ENCODE results near the gene AJAP1. TPM values are rescaled to one million over a fixed set of nuclear protein-coding genes. Genes with fewer than 3 reads are reported as not detected.

The AJAP1 gene
- total and polyA plus RNA-seq, 10 of the 15 experiments (the other 5 are each of a cell fraction or from before 2014, with no cell fraction given) = not detected

DNA sequence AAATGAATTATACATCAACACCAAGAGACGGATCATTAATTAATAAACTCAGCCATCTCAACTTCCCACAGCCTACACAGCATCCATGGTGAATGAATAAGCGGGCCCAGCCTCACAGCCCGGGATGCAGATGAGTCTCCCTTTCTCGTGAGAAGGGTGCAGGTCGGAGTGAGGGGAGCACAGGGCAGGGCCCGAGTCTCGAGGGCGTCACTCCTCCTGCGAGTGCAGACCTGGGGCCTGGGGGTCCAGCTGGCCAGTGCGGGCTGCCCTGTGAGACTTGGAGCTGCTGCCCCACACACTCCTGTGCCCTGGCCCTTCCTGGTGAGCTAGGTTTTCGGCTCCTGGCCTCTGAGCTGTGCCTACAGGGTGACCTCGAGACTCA lies 74.7 kb downstream of the AJAP1 start:
- Histone ChIP-seq H3K4me2 (ENCODE audit: control insufficient read depth, insufficient read depth) (no peak overlapping the region), H3K36me3 (ENCODE audit: control insufficient read depth in 2 of 2, insufficient read depth in 2 of 2, low read length in 1 of 2) (no peaks in the 10 kb centered on the region), H3K27me3 (replicated peaks in 1 of 2; ENCODE audit: control insufficient read depth in 2 of 2, insufficient read depth in 2 of 2, low read length in 1 of 2) (no peaks in the 10 kb centered on the region), H3K9ac (ENCODE audit: control insufficient read depth, insufficient read depth, low read length) (no peak overlapping the region), H3K79me2 (ENCODE audit: control insufficient read depth, insufficient read depth, low read length) (no peaks in the 10 kb centered on the region), H4K20me1 (ENCODE audit: control insufficient read depth, insufficient read depth) (no peaks in the 10 kb centered on the region), H3K9me3 (replicated peaks; ENCODE audit: control insufficient read depth, insufficient read depth, low read length) (no peaks in the 10 kb centered on the region), H3K4me1 (ENCODE audit: control insufficient read depth, insufficient read depth, low read length) (no peaks in the 10 kb centered on the region), H3K4me3 (no peak overlapping the region), H2AFZ (ENCODE audit: control insufficient read depth, low read depth, low read length) (no peak overlapping the region), H3K27ac (ENCODE audit: control insufficient read depth, insufficient read depth) (no peak overlapping the region)
- POLR2A ChIA-PET = no interaction called here
- intact Hi-C loops (cut with micrococcal nuclease; ENCODE audit: unreplicated experiment) (no loop called here), in situ Hi-C loops (cut with MboI) (no loop called here)
- CTCF ChIA-PET = no interaction called here
- SMC1A ChIA-PET (ENCODE audit: uncharacterized antibody, unreplicated experiment) = no interaction called here
- no TSS peak for BruUV-seq (replicated peaks)
- FAIRE-seq (no peak), ATAC-seq (no peak), DNase-seq (ENCODE audit: low read depth, low spot score) (no peak)
- RAD21 ChIA-PET (ENCODE audit: unreplicated experiment) = no interaction called here
- WGBS (ENCODE audit: insufficient coverage, insufficient replicate concordance, low lambda C conversion rate, missing lambda C conversion rate) = 18% methylated on average over 12 of the region's 12 CpGs
- TF ChIP-seq NFXL1 (IDR thresholded peaks at IDR 0.05; ENCODE audit: borderline replicate concordance) = no peak
- TF ChIP-seq, protein P1, sequence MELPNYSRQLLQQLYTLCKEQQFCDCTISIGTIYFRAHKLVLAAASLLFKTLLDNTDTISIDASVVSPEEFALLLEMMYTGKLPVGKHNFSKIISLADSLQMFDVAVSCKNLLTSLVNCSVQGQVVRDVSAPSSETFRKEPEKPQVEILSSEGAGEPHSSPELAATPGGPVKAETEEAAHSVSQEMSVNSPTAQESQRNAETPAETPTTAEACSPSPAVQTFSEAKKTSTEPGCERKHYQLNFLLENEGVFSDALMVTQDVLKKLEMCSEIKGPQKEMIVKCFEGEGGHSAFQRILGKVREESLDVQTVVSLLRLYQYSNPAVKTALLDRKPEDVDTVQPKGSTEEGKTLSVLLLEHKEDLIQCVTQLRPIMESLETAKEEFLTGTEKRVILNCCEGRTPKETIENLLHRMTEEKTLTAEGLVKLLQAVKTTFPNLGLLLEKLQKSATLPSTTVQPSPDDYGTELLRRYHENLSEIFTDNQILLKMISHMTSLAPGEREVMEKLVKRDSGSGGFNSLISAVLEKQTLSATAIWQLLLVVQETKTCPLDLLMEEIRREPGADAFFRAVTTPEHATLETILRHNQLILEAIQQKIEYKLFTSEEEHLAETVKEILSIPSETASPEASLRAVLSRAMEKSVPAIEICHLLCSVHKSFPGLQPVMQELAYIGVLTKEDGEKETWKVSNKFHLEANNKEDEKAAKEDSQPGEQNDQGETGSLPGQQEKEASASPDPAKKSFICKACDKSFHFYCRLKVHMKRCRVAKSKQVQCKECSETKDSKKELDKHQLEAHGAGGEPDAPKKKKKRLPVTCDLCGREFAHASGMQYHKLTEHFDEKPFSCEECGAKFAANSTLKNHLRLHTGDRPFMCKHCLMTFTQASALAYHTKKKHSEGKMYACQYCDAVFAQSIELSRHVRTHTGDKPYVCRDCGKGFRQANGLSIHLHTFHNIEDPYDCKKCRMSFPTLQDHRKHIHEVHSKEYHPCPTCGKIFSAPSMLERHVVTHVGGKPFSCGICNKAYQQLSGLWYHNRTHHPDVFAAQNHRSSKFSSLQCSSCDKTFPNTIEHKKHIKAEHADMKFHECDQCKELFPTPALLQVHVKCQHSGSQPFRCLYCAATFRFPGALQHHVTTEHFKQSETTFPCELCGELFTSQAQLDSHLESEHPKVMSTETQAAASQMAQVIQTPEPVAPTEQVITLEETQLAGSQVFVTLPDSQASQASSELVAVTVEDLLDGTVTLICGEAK (IDR thresholded peaks at IDR 0.05; ENCODE audit: borderline replicate concordance) = no peak
- TF ChIP-seq CHD2 (IDR thresholded peaks at IDR 0.05; ENCODE audit: borderline replicate concordance, low read depth, low read length) = no peak
- TF ChIP-seq PAX5 (IDR thresholded peaks at IDR 0.05; ENCODE audit: borderline replicate concordance, low read depth, low read length) = no peak
- TF ChIP-seq CBFB (IDR thresholded peaks at IDR 0.05; ENCODE audit: low read depth) = no peak
- TF ChIP-seq TCF7 (IDR thresholded peaks at IDR 0.05; ENCODE audit: borderline replicate concordance) = no peak
- TF ChIP-seq, protein P2, sequence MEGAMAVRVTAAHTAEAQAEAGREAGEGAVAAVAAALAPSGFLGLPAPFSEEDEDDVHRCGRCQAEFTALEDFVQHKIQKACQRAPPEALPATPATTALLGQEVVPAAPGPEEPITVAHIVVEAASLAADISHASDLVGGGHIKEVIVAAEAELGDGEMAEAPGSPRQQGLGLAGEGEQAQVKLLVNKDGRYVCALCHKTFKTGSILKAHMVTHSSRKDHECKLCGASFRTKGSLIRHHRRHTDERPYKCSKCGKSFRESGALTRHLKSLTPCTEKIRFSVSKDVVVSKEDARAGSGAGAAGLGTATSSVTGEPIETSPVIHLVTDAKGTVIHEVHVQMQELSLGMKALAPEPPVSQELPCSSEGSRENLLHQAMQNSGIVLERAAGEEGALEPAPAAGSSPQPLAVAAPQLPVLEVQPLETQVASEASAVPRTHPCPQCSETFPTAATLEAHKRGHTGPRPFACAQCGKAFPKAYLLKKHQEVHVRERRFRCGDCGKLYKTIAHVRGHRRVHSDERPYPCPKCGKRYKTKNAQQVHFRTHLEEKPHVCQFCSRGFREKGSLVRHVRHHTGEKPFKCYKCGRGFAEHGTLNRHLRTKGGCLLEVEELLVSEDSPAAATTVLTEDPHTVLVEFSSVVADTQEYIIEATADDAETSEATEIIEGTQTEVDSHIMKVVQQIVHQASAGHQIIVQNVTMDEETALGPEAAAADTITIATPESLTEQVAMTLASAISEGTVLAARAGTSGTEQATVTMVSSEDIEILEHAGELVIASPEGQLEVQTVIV (IDR thresholded peaks at IDR 0.05; ENCODE audit: borderline replicate concordance, partially characterized antibody) = no peak
- TF ChIP-seq, protein P3, sequence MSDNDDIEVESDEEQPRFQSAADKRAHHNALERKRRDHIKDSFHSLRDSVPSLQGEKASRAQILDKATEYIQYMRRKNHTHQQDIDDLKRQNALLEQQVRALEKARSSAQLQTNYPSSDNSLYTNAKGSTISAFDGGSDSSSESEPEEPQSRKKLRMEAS (IDR thresholded peaks at IDR 0.05; ENCODE audit: low read depth, low read length) = no peak
- no peak for TF ChIP-seq YY1 (IDR thresholded peaks at IDR 0.05; ENCODE audit: low read depth, low read length)
- TF ChIP-seq POLR2AphosphoS2 (IDR thresholded peaks at IDR 0.05; ENCODE audit: low read depth, low read length) = no peak
- no peak for TF ChIP-seq CBX5 (IDR thresholded peaks at IDR 0.05; ENCODE audit: low read depth)
- TF ChIP-seq NR2C2 (IDR thresholded peaks at IDR 0.05; ENCODE audit: borderline replicate concordance, control insufficient read depth, insufficient read length, low read depth) = no peak
- no peak for TF ChIP-seq SUZ12 (IDR thresholded peaks at IDR 0.05; ENCODE audit: unreplicated experiment)
- no peak for TF ChIP-seq ZZZ3 (IDR thresholded peaks at IDR 0.05; ENCODE audit: control insufficient read depth, insufficient read length, low read depth)
- TF ChIP-seq YBX1 (IDR thresholded peaks at IDR 0.05) = no peak
- TF ChIP-seq EP300 (IDR thresholded peaks at IDR 0.05; ENCODE audit: borderline replicate concordance in 1 of 2, control insufficient read depth in 1 of 2, low read depth in 2 of 2, low read length in 2 of 2) = no peak
